HG02623 (cell line): Measurements from ENCODE around the gene DIPK1A.

Source experiments
- ATAC-seq: cut with Tn5 transposase; IDR thresholded peaks from one replicate; pipeline ENCODE4 v1.9.1; 2021; ENCODE audit warnings: moderate library complexity; ENCODE audit not compliant: unreplicated experiment

DIPK1A gene

GRCh38 chr1:92881391-92881790 is 79.9 kb downstream of the DIPK1A start:
- no peak for ATAC-seq

- ATAC-seq, result no peak
These were observed 81.8 kb downstream of the DIPK1A start for GRCh38 chr1:92879316-92879968.

GRCh38 chr1:92877792-92878191 is 83.5 kb downstream of the DIPK1A start:
- no peak for ATAC-seq

- no peak for ATAC-seq
These were observed 84.1 kb downstream of the DIPK1A start for GRCh38 chr1:92877081-92877711.

GRCh38 chr1:92876351-92876750 is 84.9 kb downstream of the DIPK1A start:
- no peak for ATAC-seq

GRCh38 chr1:92874987-92875386 is 86.3 kb downstream of the DIPK1A start:
- ATAC-seq, result no peak

GRCh38 chr1:92872719-92873118 is 88.5 kb downstream of the DIPK1A start:
- no peak for ATAC-seq

GRCh38 chr1:92870591-92870990 is 90.7 kb downstream of the DIPK1A start:
- no peak for ATAC-seq

- ATAC-seq, result no peak
These were observed 97.1 kb downstream of the DIPK1A start for GRCh38 chr1:92864131-92864530.

- ATAC-seq, result no peak
These were observed 98.7 kb downstream of the DIPK1A start for GRCh38 chr1:92862605-92863004.

GRCh38 chr1:92859400-92860039 is 101.7 kb downstream of the DIPK1A start:
- no peak for ATAC-seq

- ATAC-seq, result peak; percentile 61
These were observed 102.5 kb downstream of the DIPK1A start for GRCh38 chr1:92858564-92859399.

GRCh38 chr1:92857817-92858216 is 103.4 kb downstream of the DIPK1A start:
- ATAC-seq, result no peak

- no peak for ATAC-seq
These were observed 106.0 kb downstream of the DIPK1A start for GRCh38 chr1:92855236-92855635.

GRCh38 chr1:92854101-92854785 is 107.0 kb downstream of the DIPK1A start:
- ATAC-seq, result no peak

GRCh38 chr1:92853299-92853698 is 108.0 kb downstream of the DIPK1A start:
- ATAC-seq, result no peak

GRCh38 chr1:92851729-92852128 is 109.5 kb downstream of the DIPK1A start:
- ATAC-seq, result no peak

GRCh38 chr1:92850019-92850418 is 111.2 kb downstream of the DIPK1A start:
- no peak for ATAC-seq

GRCh38 chr1:92848201-92848600 is 113.1 kb downstream of the DIPK1A start:
- no peak for ATAC-seq

GRCh38 chr1:92845908-92846307 is 115.4 kb downstream of the DIPK1A start:
- no peak for ATAC-seq

GRCh38 chr1:92844439-92844838 is 116.8 kb downstream of the DIPK1A start:
- no peak for ATAC-seq
